SKM-1 treated with dmso at 0.1 percent for 144 hours (cell line): ENCODE measurements around the gene RBM23.

Source experiments
- DNase-seq: peaks from one replicate; lab custom pipeline; 2025; ENCODE audit not compliant: unreplicated experiment; lab: John Stamatoyannopoulos, UW

The RBM23 gene

GRCh38 chr14:22844221-22845102 lies 74.5 kb downstream of the RBM23 start:
- DNase-seq, result no peak
